T47D (cell line): Measurements from ENCODE around the gene MAP3K20.
"Not testable (repeated sequence)": the region's sequence is repeated elsewhere in the genome, so short reads cannot be mapped to it uniquely, and the experiment has no call there.

Experiments used
- DNase-seq, 2 experiments: peaks; one replicate each; pipeline versions ENCODE4 v3.0.0 to v3.0.0-alpha.2; 2011 to 2012; ENCODE audit warnings: low read depth in 1 of 2, low spot score in 1 of 2
- JUND ChIP-seq: IDR thresholded peaks from 2 replicates; pipeline ENCODE4 v1.6.1; 2012; ENCODE audit warnings: low read depth
- in situ Hi-C: cut with HindIII; loops from 2 replicates; pipeline ENCODE4 v1.10.0; 2016; ENCODE audit warnings: low sequenced_read_pairs, low pct_unique_long_range_greater_than_20kb

The MAP3K20 gene

DNA sequence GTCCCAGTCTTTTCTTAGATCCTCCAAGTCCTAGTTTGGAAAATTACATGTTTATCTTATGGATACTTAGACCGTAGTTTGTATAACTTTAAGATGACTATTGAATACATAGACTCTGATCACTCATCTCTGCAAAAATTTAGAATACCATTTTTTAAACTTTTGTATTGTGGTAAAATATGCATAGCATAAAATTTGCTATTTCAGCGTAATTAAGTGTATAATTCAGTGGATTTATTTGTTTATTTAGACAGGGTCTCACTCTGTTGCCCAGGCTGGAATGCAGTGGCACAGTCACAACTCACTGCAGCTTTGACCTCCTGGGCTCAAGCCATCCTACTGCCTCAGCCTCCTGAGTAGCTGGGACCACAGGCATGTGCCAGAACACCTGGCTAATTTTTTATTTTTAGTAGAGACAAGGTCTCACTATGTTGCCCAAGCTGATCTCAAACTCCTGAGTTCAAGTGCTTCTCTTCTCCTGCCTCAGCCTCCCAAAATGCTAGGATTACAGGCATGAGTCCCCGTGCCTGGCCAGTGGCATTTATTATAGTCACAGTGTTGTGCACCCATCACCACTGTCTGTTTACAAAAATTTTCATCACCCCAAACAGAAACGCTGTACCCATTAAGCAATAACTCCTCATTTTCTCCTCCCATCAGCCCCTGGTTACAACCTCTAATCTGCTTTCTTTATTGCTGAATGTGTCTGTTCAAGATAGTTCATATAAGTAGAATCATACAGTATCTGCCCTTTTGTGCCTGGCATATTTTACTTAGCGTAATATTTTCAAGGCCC is 90.0 kb downstream of the MAP3K20 start:
- TF ChIP-seq JUND, result no peak
- in situ Hi-C loops, result no loop called here
- DNase-seq, result no peak

DNA sequence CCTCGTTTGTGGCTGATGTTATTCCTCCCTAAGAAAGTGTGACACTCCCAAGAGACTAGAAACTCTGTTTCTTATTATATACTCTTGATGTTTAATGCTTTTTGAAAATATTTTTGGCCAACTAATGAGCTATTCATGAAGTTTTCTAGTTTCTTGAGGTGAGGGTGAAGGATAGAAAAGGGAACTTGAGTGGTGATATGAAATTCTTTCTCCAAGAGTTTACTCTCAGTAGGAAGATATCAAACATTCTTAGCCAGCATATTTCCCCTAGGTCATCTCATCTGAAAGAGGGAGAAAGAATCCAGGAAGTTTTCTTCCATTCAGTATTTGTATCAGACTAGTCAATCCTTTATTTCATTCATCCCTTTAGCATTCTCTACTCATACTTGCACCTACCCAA is 95.7 kb downstream of the MAP3K20 start:
- in situ Hi-C loops, result no loop called here
- DNase-seq, result no peak
- no peak for TF ChIP-seq JUND

DNA sequence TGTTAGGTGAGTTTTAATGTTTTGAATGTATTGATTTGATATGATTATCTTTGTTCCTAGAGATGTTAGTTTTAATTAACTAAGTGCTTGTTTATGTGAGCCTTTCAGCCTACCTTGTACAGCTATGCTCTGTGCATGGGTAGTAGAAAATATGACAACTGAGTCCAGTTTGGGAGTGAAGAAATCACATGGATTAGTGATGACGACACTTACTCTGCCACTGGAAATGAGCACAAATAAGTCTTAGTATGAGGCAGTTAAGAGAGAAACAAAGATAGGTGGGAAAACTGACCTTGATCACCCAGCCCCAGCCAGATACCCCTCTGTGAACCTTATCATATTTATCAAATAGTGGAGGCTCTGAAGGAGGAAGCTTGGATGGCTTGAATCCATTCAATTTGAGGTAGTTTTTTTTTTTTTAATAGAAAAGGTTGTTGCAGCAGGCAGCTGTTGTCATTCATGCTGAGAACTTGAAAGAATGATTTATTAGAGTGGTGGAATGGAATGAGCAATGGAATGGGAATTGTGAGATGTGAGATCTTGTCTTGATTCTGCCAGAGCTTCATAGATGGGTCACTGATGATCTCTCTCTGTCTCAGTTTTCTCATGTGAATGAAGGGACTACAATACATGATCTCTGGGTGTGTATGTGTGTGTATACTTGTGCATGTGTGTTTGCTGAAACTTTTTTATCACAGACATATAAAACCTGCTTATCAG is 96.4 kb downstream of the MAP3K20 start:
- DNase-seq, result no peak
- TF ChIP-seq JUND, result no peak
- in situ Hi-C loops, result no loop called here

DNA sequence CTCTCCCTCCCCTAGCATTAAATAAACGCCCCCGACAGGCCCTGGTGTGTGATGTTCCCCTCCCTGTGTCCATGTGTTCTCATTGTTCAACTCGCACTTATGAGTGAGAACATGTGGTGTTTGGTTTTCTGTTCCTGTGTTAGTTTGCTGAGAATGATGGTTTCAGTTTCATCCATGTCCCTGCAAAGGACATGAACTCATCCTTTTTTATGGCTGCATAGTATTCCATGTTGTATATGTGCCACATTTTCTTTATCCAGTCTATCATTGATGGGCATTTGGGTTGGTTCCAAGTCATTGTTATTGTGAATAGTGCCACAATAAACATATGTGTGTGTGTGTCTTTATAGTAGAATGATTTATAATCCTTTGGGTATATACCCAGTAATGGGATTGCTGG is 98.7 kb downstream of the MAP3K20 start:
- in situ Hi-C loops, result not testable (repeated sequence)

DNA sequence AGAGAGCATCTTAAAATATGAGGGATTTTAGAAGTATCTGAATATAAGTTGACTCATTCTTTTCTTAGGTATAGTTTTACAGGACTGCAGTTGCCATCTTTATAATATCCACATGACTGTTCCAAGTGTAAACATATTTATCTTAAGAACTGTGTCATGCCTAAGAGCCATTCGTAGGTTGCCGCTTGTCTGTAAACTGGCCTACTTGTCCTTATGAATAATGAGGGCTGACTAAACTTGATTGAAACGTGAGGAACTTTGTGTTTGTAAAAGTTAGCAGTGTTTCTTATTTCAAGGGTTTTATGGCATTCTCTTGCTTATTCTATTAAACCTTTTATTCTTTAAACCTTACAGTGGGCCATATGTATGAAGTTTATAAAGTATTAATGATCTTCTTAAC is 99.6 kb downstream of the MAP3K20 start:
- no peak for DNase-seq
- no peak for TF ChIP-seq JUND
- in situ Hi-C loops, result no loop called here

More for the DNA sequence above, 98.7 kb downstream of the MAP3K20 start:
- DNase-seq, result not testable (repeated sequence)

DNA sequence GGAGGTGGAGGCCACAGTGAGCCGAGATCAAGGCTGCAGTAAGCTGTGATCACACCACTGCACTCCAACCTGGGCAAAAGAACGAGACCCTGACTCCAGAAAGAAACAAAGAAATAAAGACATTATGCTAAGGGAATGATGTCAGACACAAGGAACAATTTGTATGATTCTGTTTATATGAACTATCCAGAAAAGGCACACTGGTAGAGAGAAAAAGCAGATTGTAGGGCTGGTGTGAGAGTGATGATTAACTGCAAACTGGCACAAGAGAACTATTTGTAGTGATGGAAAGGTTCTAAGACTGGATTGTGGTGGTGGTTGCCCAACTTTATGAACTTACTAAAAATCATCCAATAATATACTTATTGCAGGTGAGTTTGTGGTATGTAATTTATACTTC is 106.3 kb downstream of the MAP3K20 start:
- DNase-seq, result no peak
- no peak for TF ChIP-seq JUND
- in situ Hi-C loops, result no loop called here

DNA sequence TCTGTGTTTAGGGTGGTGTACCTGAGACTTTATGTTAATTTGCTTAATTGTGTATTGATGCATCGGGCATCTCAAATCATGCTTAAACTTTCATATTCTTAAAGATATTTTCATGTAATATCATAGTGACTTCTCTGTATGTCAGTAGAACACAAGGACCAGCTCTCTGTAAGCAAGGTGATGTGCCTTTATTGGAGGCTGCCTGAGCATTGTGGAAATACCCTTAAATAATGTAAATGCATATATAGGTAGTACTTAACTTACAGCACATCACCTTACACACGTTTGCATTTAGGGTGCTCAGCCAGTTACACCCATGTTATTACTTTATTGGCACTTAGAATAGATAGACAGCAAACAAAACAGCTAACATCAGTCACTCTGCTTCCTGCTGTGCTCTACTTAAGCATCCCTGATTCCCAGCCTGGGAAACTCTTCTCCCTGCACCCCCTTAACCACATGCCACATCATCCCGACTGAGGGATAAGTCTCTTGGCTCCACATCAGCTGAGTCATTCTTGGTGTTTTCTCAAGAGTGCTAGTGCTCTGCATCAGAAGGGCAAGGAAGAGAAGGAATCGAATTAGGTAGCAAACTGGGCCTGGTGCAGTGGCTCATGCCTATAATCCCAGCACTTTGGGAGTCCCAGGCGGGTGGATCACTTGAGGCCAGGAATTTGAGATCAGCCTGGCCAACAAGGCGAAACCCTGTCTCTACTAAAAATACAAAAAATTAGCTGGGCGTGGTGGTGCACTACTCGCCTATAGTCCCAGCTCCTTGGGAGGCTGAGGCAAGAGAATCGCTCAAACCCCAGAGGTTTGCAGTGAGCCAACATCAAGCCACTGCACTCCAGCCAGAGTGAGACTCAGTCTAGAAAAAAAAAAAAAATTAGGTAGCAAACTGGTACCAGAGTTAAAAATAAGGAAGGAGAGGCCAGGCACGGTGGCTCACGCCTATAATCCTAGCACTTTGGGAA is 108.7 kb downstream of the MAP3K20 start:
- TF ChIP-seq JUND, result no peak
- no peak for DNase-seq

DNA sequence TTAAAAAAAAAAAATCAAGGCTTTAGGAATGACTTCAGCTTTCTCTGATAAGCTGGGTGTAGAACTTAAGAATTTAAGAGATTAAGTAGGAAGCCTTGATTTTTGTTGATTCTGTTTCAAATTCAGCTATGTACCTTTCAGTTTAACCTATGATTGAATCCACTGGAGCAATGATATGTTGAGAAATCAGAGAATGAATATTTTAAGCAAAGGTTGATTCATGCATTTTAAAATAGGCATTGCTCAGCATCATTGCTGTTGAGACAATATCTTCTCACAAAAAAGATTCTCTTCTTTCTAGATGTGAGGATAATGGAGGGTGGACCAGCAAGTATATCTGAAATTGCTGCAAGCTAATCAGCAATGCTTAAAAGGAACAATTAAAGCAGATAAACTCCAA is 109.8 kb downstream of the MAP3K20 start:
- DNase-seq, result no peak
- TF ChIP-seq JUND, result no peak
- in situ Hi-C loops, result no loop called here

More for the DNA sequence above, 108.7 kb downstream of the MAP3K20 start:
- in situ Hi-C loops, result no loop called here

DNA sequence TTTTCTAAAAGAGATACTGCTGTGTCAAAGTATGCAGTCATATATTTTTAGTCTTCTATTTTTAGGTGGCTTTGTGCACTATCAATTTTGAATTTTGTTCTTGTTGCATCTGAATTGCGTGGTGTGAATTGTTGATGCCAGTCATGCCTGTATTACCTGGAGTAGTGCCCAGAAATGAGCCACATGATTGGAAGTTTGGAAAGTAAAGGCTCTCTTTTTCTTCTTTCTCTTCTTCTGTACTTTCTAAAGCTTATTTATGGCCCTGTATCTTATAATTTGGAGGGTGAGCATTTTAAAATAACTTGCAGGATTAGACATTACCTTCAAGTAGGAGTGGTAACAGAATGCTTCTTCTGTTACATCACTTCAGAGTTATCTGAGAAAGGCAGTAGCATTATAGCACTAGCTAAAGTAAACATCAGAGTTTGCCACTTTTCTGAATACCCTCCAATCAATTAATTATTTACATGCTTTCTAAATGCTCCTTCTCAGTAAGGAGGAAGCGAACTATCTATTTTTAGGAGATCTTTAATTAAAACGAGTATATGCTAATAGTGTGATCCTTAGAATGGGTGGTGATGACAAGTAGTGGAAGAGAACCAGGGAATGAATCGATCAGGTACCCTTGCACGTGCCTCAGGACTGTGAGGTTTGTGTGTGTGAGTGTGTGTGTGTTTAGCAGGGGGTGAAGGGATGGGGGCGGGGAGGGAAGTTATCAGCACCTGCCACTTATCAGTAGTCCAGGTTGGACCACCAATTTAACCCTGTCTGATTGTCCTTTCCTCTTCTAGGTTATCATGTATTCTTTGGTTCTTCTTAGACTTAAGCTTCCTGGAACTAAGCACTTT is 112.5 kb downstream of the MAP3K20 start:
- in situ Hi-C loops, result no loop called here
- DNase-seq, result no peak

DNA sequence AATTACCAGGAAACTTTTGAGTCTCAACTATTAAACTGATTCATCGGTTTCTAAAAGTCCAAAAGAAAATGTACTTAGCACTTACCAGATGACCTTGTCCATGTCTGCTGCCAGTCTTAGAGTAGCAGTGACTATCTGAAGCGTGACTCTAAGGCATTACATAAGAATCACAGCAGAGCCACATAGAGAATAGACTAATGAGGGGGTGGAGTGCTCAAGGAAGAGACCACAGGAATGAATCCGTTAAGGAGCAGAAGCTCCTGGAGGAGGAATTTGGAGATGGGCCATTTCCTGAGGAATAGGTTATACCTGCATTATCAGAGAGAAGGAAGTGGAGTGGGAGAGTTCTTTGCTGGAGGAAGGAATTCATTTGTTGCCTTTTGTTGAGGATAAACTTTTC is 116.0 kb downstream of the MAP3K20 start:
- in situ Hi-C loops, result no loop called here
- DNase-seq, result peak in 1 of 2 experiments; percentile 26
- TF ChIP-seq JUND, result no peak

More for the DNA sequence above, 112.5 kb downstream of the MAP3K20 start:
- no peak for TF ChIP-seq JUND

DNA sequence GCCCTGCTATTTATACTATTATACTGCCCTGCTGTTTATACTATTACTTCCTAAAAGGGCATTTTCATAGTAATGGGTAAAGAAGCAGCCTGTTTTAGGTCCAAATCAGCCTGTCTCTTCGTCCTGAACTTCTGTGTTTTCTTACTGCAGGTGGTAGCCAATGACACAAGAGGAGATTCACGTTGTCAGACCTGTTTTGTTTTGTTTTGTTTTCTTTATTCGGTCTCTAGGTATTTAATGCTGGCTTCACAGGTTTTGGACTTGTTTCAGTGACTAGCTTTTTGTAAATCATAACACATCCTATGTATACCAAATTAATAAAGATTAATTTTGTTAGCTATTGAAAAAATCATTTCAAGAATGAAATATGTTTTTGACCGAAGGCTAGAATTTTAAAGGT is 116.4 kb downstream of the MAP3K20 start:
- in situ Hi-C loops, result no loop called here
- DNase-seq, result peak in 1 of 2 experiments; percentile 58
- TF ChIP-seq JUND, result no peak

DNA sequence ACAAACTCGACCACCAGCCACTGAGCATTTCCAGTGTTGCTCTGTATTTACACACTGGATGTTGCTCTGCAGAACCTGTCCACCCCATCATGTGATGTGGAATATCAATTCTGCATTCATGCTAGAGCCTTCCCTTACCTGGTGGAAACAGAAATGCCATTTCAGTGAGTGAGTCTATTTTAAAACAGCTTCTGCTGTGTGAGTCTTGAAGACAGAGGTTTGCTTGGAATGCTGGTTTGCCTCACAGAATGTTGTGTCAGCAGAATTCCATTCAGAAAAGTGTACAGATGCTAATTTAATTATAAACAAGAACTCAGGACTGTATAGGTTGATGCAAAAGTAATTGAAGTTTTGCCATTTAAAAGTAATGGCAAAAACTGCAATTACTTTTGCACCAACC is 118.3 kb downstream of the MAP3K20 start:
- no peak for TF ChIP-seq JUND
- in situ Hi-C loops, result no loop called here

More for the DNA sequence above, 118.3 kb downstream of the MAP3K20 start:
- no peak for DNase-seq
